ENCODE measurements around the gene KDM6A. TPM values are rescaled to one million over a fixed set of nuclear protein-coding genes. Genes with fewer than 3 reads are reported as not detected.

Gene KDM6A
- total and polyA plus RNA-seq, 2 donors (not counting 1 experiment from before 2014, with no cell fraction given) = 13.8 to 28.4 TPM

- Histone ChIP-seq H3K27ac (ENCODE audit: insufficient read depth, low read length) (no peak overlapping the region), H3K4me2 (ENCODE audit: extremely low read depth, insufficient read depth, low read length) (no peak overlapping the region), H3K9ac (ENCODE audit: insufficient read depth, low read length) (no peak overlapping the region)
Observed at GRCh38 chrX:44973420-44973932, 100.5 kb downstream of the KDM6A start.

DNA sequence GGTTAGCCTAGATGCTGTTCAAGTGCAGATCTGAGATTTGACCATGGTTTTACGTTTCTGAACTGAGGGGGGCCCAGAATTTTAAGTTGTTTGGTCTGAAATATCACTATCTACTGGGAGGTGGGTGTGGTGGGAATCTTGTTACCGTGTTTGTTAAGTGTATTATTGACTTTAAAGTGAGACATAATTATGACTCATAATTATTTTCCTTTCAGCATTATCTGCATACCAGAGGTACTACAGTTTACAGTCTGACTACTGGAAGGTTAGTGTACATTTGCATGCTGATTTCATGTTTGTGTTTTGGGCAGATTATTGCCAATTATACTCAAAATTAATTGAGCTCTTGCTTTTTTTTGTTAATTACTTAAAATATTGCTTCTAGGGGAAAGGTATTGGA, 101.5 kb downstream of the KDM6A start:
- Histone ChIP-seq H3K27ac (ENCODE audit: insufficient read depth, low read length) (no peak overlapping the region), H3K79me2 (ENCODE audit: control insufficient read depth, insufficient read depth, low read length) (peaks cover 2% of the 10 kb centered on the region), H3K9ac (ENCODE audit: insufficient read depth, low read length) (no peak overlapping the region), H3K27me3 (ENCODE audit: control insufficient read depth, insufficient read depth, low read length) (no peaks in the 10 kb centered on the region), H3K36me3 (ENCODE audit: control insufficient read depth, insufficient read depth, low read length) (no peaks in the 10 kb centered on the region), H3K4me3 (replicated peaks in 1 of 4; ENCODE audit: control extremely low read depth in 1 of 4, insufficient read depth in 1 of 4, low read depth in 3 of 4, low read length in 4 of 4) (no peak overlapping the region), H3K9me3 (ENCODE audit: control insufficient read depth, insufficient read depth, low read depth, low read length) (no peaks in the 10 kb centered on the region), H3K4me1 (ENCODE audit: control insufficient read depth, extremely low read depth, insufficient read depth, low read length) (no peaks in the 10 kb centered on the region), H3K4me2 (ENCODE audit: extremely low read depth, insufficient read depth, low read length) (no peak overlapping the region), H4K20me1 (ENCODE audit: control insufficient read depth, extremely low read depth, insufficient read depth, low read length) (no peaks in the 10 kb centered on the region), H2AFZ (ENCODE audit: low read length) (no peak overlapping the region)
- no peak for TF ChIP-seq EZH2 (IDR thresholded peaks at IDR 0.05; ENCODE audit: low read length, missing control alignments)
- no peak for TF ChIP-seq CTCF (conservative IDR thresholded peaks at IDR 0.05 in 1 of 2, IDR thresholded peaks at IDR 0.05 in 1 of 2; ENCODE audit: low read depth in 1 of 2, low read length in 2 of 2)
- DNase-seq (ENCODE audit: low read depth in 2 of 2) = peak; percentile 30 to 68

More at GRCh38 chrX:44973420-44973932, 100.5 kb downstream of the KDM6A start:
- Histone ChIP-seq H3K4me3 (replicated peaks in 1 of 4; ENCODE audit: control extremely low read depth in 1 of 4, insufficient read depth in 1 of 4, low read depth in 3 of 4, low read length in 4 of 4) (no peak overlapping the region), H3K79me2 (ENCODE audit: control insufficient read depth, insufficient read depth, low read length) (peaks cover 2% of the 10 kb centered on the region), H3K36me3 (ENCODE audit: control insufficient read depth, insufficient read depth, low read length) (no peaks in the 10 kb centered on the region), H3K9me3 (ENCODE audit: control insufficient read depth, insufficient read depth, low read depth, low read length) (no peaks in the 10 kb centered on the region), H3K4me1 (ENCODE audit: control insufficient read depth, extremely low read depth, insufficient read depth, low read length) (no peaks in the 10 kb centered on the region), H2AFZ (ENCODE audit: low read length) (no peak overlapping the region), H4K20me1 (ENCODE audit: control insufficient read depth, extremely low read depth, insufficient read depth, low read length) (no peaks in the 10 kb centered on the region), H3K27me3 (ENCODE audit: control insufficient read depth, insufficient read depth, low read length) (no peaks in the 10 kb centered on the region)
- no peak for DNase-seq (ENCODE audit: low read depth in 2 of 2)
- no peak for TF ChIP-seq EZH2 (IDR thresholded peaks at IDR 0.05; ENCODE audit: low read length, missing control alignments)
- TF ChIP-seq CTCF (conservative IDR thresholded peaks at IDR 0.05 in 1 of 2, IDR thresholded peaks at IDR 0.05 in 1 of 2; ENCODE audit: low read depth in 1 of 2, low read length in 2 of 2) = no peak

GRCh38 chrX:44975666-44976263, 102.8 kb downstream of the KDM6A start:
- Histone ChIP-seq H3K36me3 (ENCODE audit: control insufficient read depth, insufficient read depth, low read length) (no peaks in the 10 kb centered on the region), H2AFZ (ENCODE audit: low read length) (no peak overlapping the region), H3K9me3 (ENCODE audit: control insufficient read depth, insufficient read depth, low read depth, low read length) (no peaks in the 10 kb centered on the region), H3K4me1 (ENCODE audit: control insufficient read depth, extremely low read depth, insufficient read depth, low read length) (no peaks in the 10 kb centered on the region), H3K4me2 (ENCODE audit: extremely low read depth, insufficient read depth, low read length) (no peak overlapping the region), H3K9ac (ENCODE audit: insufficient read depth, low read length) (no peak overlapping the region), H3K27me3 (ENCODE audit: control insufficient read depth, insufficient read depth, low read length) (no peaks in the 10 kb centered on the region), H3K27ac (ENCODE audit: insufficient read depth, low read length) (no peak overlapping the region), H3K79me2 (ENCODE audit: control insufficient read depth, insufficient read depth, low read length) (peaks cover 2% of the 10 kb centered on the region), H3K4me3 (replicated peaks in 1 of 4; ENCODE audit: control extremely low read depth in 1 of 4, insufficient read depth in 1 of 4, low read depth in 3 of 4, low read length in 4 of 4) (no peak overlapping the region), H4K20me1 (ENCODE audit: control insufficient read depth, extremely low read depth, insufficient read depth, low read length) (no peaks in the 10 kb centered on the region)
- TF ChIP-seq CTCF (conservative IDR thresholded peaks at IDR 0.05 in 1 of 2, IDR thresholded peaks at IDR 0.05 in 1 of 2; ENCODE audit: low read depth in 1 of 2, low read length in 2 of 2) (no peak), EZH2 (IDR thresholded peaks at IDR 0.05; ENCODE audit: low read length, missing control alignments) (no peak)
- DNase-seq (ENCODE audit: low read depth in 2 of 2) = peak in 1 of 2 donors; percentile 35
